GM10847 (cell line): Measurements from ENCODE around the gene TMEM9B.

Experiments
- POLR2A ChIP-seq: IDR thresholded peaks from 2 replicates; pipeline ENCODE4 v1.6.1; 2011; ENCODE audit not compliant: insufficient read length; ENCODE audit errors: extremely low read depth

Gene TMEM9B

DNA sequence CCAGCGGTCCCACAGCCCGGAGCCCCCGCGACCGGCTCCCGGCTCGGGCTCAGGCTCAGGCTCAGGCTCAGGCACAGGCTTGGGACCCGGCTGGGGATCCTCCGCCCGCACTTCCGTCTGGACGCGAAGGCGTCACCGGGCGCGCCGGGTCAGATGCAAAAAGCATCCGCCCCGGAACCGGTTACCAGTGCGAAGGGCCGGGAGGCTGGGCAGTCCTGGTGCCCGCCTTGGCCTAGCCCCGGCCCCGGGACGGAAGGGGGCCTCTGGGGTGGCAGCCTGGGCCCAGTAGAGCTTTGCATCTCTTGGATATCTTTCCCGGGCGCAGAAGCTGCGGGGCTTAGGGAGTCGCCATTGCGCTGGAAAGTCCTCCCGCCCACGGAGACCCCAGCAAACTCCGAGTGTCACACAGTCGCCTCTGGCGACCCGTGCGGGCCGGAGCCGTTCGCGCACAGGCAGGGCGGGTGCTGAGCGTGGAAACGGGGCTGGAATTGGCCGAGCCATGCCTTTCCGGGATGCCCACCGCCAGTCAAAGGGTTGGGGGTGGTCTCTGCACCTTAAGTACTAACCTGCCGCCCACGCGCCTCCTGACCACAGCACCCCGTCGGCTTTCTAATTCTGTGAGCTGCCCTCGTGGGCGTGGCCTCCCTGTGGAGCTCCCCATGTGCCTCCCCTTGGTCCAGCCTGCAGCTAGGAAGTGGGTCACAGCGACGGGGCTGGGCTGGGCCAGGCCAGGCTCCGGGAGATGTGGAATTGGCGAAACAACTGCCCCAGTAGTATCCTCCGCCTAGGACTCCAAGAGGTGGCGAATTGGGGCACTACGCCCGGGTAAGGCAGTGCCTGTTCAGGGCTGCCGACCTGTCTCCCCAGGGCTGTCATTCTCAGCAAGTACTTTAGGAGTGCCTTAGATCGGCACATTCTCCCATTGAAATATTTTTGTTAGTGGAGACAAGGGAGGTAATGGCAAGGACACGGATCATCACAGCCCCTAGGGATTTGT lies at the start of gene TMEM9B:
TSS of gene TMEM9B (minus strand) at position 119 of the 997 bp plus-strand sequence. CDS start 129 bp downstream, outside the sequence.
- TF ChIP-seq POLR2A = peak; percentile 86

DNA sequence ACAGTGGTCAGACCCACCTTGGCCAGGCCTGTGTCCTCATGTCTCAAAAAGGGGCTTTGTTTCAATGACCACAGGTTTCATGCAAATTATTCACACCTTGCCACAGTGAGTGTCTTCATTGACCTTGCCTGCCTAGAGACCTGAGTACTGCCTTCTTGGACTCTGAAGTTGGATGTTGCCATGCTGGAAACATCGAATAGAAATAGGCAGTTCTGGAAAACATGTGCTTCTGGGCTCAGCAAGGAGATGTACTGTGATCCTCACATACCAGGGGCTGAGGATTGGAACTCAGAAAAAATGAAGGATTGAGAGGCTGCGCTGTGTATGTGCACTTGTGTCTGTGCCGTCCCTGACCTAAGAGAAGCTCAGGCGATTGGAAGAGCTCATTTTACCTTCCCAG lies 49.1 kb upstream of the TMEM9B start:
- TF ChIP-seq POLR2A = no peak

GRCh38 chr11:9008661-9009060 lies 44.4 kb upstream of the TMEM9B start:
- TF ChIP-seq POLR2A = no peak

GRCh38 chr11:9008011-9008550 lies 43.8 kb upstream of the TMEM9B start:
- TF ChIP-seq POLR2A = no peak

- no peak for TF ChIP-seq POLR2A
Observed at GRCh38 chr11:9005087-9005486, 40.8 kb upstream of the TMEM9B start.

GRCh38 chr11:9004183-9004926 lies 40.1 kb upstream of the TMEM9B start:
- no peak for TF ChIP-seq POLR2A

- TF ChIP-seq POLR2A = no peak
Observed at GRCh38 chr11:9003573-9004182, 39.4 kb upstream of the TMEM9B start, which contains the start of gene NRIP3. TSS of gene NRIP3 (minus strand) at chr11:9004001. CDS start at chr11:9003935, 66 bp downstream.

DNA sequence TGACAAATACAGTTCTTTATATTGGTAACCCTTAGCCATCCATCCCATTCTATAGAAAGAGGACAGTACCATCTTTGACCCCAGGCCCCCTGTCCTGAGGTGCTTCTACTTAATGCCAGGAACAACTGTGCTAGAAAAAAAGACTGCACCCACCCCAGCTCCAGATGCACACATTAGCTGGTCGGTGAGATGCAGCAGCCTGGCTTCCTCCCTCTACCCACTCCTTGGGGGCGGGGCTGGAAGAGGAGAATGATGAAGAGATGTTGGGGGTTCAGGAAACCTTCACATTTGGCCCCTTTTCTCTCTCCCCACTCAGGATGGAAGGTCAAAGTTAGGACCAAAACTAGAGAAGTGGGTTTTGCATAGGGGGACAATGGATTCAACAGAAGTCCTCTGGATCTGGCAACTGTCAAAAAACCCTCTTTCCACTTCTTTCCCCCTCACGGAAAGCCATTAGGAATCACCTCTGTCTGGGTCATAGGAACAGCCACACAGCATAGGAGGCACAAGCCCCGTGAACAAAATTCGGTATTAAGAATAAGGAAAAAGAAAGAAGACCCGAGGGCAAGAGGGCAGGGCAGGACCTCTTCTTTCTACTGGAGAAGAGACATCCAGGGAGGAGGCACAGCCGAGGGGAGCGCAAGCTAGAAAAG lies 38.8 kb upstream of the TMEM9B start:
- TF ChIP-seq POLR2A = no peak

DNA sequence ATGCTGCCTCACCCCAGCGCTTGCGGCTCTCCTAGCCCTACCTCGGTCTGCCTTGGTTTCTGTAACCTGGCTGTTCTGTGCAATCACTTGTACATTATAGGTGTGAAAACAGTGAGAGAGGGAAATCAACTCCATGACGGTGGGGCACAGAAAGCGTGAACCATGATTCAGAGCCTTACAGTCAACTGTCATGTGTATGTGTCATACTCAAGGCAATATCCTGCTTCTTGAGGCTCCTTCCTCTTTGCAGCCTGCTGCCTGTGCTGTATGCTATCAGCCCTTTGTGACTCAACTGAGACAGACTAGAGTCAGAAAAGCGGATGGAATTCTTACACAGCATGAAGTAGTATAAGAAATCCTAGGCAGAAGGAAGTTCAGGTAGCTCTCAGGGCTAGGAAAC lies 37.5 kb upstream of the TMEM9B start:
- no peak for TF ChIP-seq POLR2A

GRCh38 chr11:8998017-8998416 lies 33.8 kb upstream of the TMEM9B start:
- no peak for TF ChIP-seq POLR2A

GRCh38 chr11:8997451-8997850 lies 33.2 kb upstream of the TMEM9B start:
- no peak for TF ChIP-seq POLR2A

DNA sequence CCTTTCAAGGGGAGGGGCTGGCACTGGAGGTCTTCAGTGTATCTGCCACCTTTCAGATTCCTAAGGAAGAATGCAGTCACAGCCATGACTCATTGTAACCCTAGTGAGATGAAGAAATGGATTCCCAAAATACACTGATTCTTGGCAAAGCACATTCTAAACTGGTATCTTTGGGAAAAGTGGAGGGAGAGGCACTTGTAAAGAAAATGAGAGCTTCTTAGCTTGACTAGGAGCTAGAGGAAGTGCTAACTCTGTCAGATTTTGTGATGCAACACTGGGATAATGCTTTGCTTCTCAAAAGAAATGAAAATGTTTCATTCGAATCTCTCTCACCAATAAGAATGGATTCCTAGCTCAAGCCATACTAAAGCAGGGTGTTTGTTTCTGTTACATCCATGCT lies 25.2 kb upstream of the TMEM9B start:
- no peak for TF ChIP-seq POLR2A

GRCh38 chr11:8988329-8989234 lies 24.3 kb upstream of the TMEM9B start:
- TF ChIP-seq POLR2A = no peak

GRCh38 chr11:8987446-8987845 lies 23.2 kb upstream of the TMEM9B start:
- no peak for TF ChIP-seq POLR2A
